Kidney epithelial cell (primary cell): ENCODE measurements around the gene TRMT44. TPM values are rescaled to one million over a fixed set of nuclear protein-coding genes. Genes with fewer than 3 reads are reported as not detected.

Source experiments
- DNase-seq: peaks from one replicate; pipeline ENCODE4 v3.0.0-alpha.2; 2010; ENCODE audit warnings: low read depth
- H3K27me3 ChIP-seq: 2 replicates; pipeline ENCODE4 v1.6.0; 2011; ENCODE audit warnings: low read length; ENCODE audit not compliant: control insufficient read depth, insufficient read depth
- H3K36me3 ChIP-seq: 2 replicates; pipeline ENCODE4 v1.5.1; 2011; ENCODE audit warnings: low read length; ENCODE audit not compliant: control insufficient read depth, insufficient read depth
- H3K4me3 ChIP-seq: 2 replicates; pipeline ENCODE4 v1.5.1; 2011; ENCODE audit warnings: low read depth, mild to moderate bottlenecking, control low read depth, low read length
- total RNA-seq: library from RNA; depleted of rRNA; stranded (reverse); fragments of >200 nt; gene quantifications from 2 replicates; pipeline ENCODE4 v1.2.3, GENCODE V29; 2015
- TF ChIP-seq, protein P1 (sequence below): IDR thresholded peaks from 2 replicates; pipeline ENCODE4 v1.5.1; 2011; ENCODE audit warnings: mild to moderate bottlenecking, moderate library complexity, low read length, control low read depth, inconsistent platforms; ENCODE audit not compliant: insufficient read depth, poor library complexity, severe bottlenecking

TRMT44 gene
- 20.3 and 22.8 TPM in 2 replicates for total RNA-seq

GRCh38 chr4:8440492-8441311, at the start of gene TRMT44, which contains the start of gene ACOX3:
TRMT44 (plus strand) TSS chr4:8440777; CDS start chr4:8440823, 46 bp downstream.
ACOX3 (minus strand) TSS chr4:8440723; CDS start chr4:8416521, 24,202 bp downstream.
- peak within 1 kb of the TSS; percentile 84 for H3K4me3 ChIP-seq
- H3K27me3 ChIP-seq, result no peaks in the 10 kb centered on the region
- no peaks in the 10 kb centered on the region for H3K36me3 ChIP-seq
- TF ChIP-seq, protein P1, sequence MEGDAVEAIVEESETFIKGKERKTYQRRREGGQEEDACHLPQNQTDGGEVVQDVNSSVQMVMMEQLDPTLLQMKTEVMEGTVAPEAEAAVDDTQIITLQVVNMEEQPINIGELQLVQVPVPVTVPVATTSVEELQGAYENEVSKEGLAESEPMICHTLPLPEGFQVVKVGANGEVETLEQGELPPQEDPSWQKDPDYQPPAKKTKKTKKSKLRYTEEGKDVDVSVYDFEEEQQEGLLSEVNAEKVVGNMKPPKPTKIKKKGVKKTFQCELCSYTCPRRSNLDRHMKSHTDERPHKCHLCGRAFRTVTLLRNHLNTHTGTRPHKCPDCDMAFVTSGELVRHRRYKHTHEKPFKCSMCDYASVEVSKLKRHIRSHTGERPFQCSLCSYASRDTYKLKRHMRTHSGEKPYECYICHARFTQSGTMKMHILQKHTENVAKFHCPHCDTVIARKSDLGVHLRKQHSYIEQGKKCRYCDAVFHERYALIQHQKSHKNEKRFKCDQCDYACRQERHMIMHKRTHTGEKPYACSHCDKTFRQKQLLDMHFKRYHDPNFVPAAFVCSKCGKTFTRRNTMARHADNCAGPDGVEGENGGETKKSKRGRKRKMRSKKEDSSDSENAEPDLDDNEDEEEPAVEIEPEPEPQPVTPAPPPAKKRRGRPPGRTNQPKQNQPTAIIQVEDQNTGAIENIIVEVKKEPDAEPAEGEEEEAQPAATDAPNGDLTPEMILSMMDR, result no peak
- DNase-seq, result no peak

DNA sequence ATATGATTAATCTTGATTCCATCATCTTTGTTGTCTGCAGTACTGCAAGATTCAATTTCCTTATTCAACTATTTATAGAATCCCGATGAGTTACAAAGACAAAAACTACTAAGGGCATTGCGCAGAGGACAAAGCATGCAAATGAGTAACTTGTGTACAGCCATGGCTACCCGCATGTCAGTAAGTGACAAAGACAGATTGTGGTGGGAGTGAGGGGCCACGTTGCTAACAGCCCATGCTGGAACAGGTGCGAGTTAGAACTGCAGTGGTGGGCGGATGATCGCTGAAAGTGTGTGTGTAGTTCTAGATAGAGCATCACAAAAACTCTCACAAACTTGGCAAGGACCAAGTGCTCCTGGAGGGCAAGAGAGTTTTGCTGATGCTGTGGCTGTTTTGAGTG, 49.5 kb upstream of the TRMT44 start:
- no peaks in the 10 kb centered on the region for H3K27me3 ChIP-seq
- TF ChIP-seq, protein P1, result no peak
- no peak overlapping the region for H3K4me3 ChIP-seq
- DNase-seq, result no peak
- H3K36me3 ChIP-seq, result no peaks in the 10 kb centered on the region

DNA sequence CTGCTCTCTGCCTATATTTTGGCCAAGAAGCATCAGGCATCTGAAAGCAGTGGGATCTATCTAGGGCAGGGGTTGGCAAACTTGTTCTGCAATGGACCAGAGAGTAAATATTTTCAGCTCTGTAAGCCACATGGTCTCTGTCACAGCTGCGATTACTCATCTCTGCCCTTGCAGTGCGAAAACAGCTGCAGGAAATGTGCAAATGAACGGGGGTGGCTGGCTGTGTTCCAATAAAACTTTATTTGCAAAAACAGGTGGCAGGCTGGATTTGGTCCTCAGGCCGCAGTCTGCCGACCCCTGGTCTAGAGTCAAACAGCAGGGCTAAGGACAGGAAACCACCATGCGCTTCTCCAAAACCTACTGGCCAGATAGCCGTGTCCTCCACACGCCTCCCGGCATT, 48.6 kb upstream of the TRMT44 start:
- no peak for DNase-seq
- Histone ChIP-seq H3K4me3 (no peak overlapping the region), H3K36me3 (no peaks in the 10 kb centered on the region), H3K27me3 (no peaks in the 10 kb centered on the region)
- TF ChIP-seq, protein P1, result no peak

GRCh38 chr4:8392591-8393190, 47.9 kb upstream of the TRMT44 start:
- Histone ChIP-seq H3K4me3 (no peak overlapping the region), H3K27me3 (no peaks in the 10 kb centered on the region), H3K36me3 (no peaks in the 10 kb centered on the region)
- TF ChIP-seq, protein P1, result no peak
- no peak for DNase-seq

GRCh38 chr4:8393593-8394038, 47.0 kb upstream of the TRMT44 start:
- no peaks in the 10 kb centered on the region for H3K36me3 ChIP-seq
- TF ChIP-seq, protein P1, result peak; percentile 22
- DNase-seq, result peak; percentile 95
- H3K27me3 ChIP-seq, result no peaks in the 10 kb centered on the region
- no peak overlapping the region for H3K4me3 ChIP-seq

DNA sequence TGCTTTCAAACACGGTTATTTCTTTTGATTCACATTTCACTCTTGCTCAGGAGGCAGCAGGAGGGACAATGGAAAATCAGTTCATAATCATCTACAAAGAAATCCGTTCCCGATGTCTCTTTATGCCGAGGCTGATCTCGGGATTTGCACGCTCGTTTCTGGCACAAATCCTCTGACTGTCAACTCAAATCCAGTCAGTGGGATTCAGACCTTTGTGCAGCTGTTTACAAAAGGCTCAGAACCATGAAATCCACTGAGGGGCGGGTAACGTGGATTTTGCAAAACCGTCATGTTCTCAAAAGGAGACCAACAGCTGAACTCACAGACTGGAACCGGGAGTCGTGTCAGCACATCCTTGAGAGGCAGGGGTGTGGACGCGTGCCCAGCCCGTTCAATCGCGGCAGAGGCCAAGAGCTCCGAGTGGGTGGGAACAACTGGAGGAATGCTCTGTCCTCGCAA, 46.5 kb upstream of the TRMT44 start:
- Histone ChIP-seq H3K4me3 (no peak overlapping the region), H3K36me3 (no peaks in the 10 kb centered on the region), H3K27me3 (no peaks in the 10 kb centered on the region)
- TF ChIP-seq, protein P1, result no peak
- DNase-seq, result no peak
